CD14-positive monocyte (primary cell): ENCODE measurements around the gene VPS35L. TPM values are rescaled to one million over a fixed set of nuclear protein-coding genes. Genes with fewer than 3 reads are reported as not detected.

Experiments
- DNase-seq, 3 donors: peaks; one replicate each; pipeline ENCODE4 v3.0.0-alpha.2; 2011 to 2022
- H2AFZ ChIP-seq: 2 replicates; pipeline ENCODE4 v1.6.0; 2012; ENCODE audit warnings: mild to moderate bottlenecking, low read depth, low read length, inconsistent platforms; ENCODE audit not compliant: insufficient read depth, poor library complexity, severe bottlenecking
- H3K27ac ChIP-seq, 2 donors: 1 replicate in 1 of 2; 2 replicates in 1 of 2; pipeline ENCODE4 v1.5.1; 2012 to 2013; ENCODE audit warnings: low read length in 2 of 2, control low read depth in 1 of 2, inconsistent platforms in 1 of 2, low read depth in 1 of 2, mild to moderate bottlenecking in 1 of 2
- H3K27me3 ChIP-seq, 2 donors: one replicate each; pipeline versions ENCODE4 v1.6.0 to v1.6.1; 2011 to 2013; ENCODE audit warnings: low read length in 2 of 2; ENCODE audit not compliant: control insufficient read depth in 2 of 2, insufficient read depth in 2 of 2
- H3K36me3 ChIP-seq, 2 donors: replicated peaks in 1 of 2; 1 replicate in 1 of 2; 2 replicates in 1 of 2; pipeline versions ENCODE4 v1.5.1 to v1.6.1; 2012 to 2013; ENCODE audit warnings: low read length in 2 of 2, control low read depth in 1 of 2, inconsistent platforms in 1 of 2, mild to moderate bottlenecking in 1 of 2; ENCODE audit not compliant: insufficient read depth in 2 of 2, control insufficient read depth in 1 of 2
- H3K4me1 ChIP-seq, 2 donors: 1 replicate in 1 of 2; 2 replicates in 1 of 2; pipeline versions ENCODE4 v1.5.1 to v1.6.1; 2012 to 2013; ENCODE audit warnings: low read length in 2 of 2, control low read depth in 1 of 2, inconsistent platforms in 1 of 2, mild to moderate bottlenecking in 1 of 2, moderate library complexity in 1 of 2; ENCODE audit not compliant: insufficient read depth in 2 of 2, control insufficient read depth in 1 of 2
- H3K4me2 ChIP-seq: replicated peaks from 2 replicates; pipeline ENCODE3; 2012; ENCODE audit warnings: low read length, moderate library complexity, mild to moderate bottlenecking; ENCODE audit not compliant: poor library complexity, severe bottlenecking; ENCODE audit errors: extremely low read depth
- H3K4me3 ChIP-seq, 3 experiments: fragments of 200-600 bp in 1 of 3; sonication (generic) in 1 of 3; replicated peaks in 1 of 3; 1 replicate in 2 of 3; 2 replicates in 1 of 3; pipeline ENCODE4 v1.5.1; 2011 to 2013; ENCODE audit warnings: low read length in 3 of 3, mild to moderate bottlenecking in 3 of 3, control low read depth in 2 of 3, low read depth in 2 of 3, inconsistent platforms in 1 of 3, moderate library complexity in 1 of 3
- H3K79me2 ChIP-seq: 2 replicates; pipeline ENCODE4 v1.6.0; 2012; ENCODE audit warnings: mild to moderate bottlenecking, control low read depth, inconsistent platforms, low read length, moderate library complexity; ENCODE audit not compliant: insufficient read depth
- H3K9ac ChIP-seq: 2 replicates; pipeline ENCODE4 v1.6.0; 2017; ENCODE audit warnings: low read length, mild to moderate bottlenecking; ENCODE audit not compliant: insufficient read depth, poor library complexity, severe bottlenecking
- H3K9me3 ChIP-seq, 2 donors: replicated peaks in 1 of 2; 1 replicate in 1 of 2; 2 replicates in 1 of 2; pipeline versions ENCODE4 v1.5.1 to v1.6.1; 2012 to 2013; ENCODE audit warnings: low read length in 2 of 2, control low read depth in 1 of 2; ENCODE audit not compliant: control insufficient read depth in 1 of 2, insufficient read depth in 1 of 2
- H4K20me1 ChIP-seq: 2 replicates; pipeline ENCODE4 v1.6.0; 2012; ENCODE audit warnings: mild to moderate bottlenecking, low read length, control low read depth, moderate library complexity; ENCODE audit not compliant: insufficient read depth
- H3K27ac Mint-ChIP-seq, 7 donors: one replicate each; pipeline ENCODE4 v1.8.0; 2020; ENCODE audit warnings: mild to moderate bottlenecking in 7 of 7, mixed read lengths in 7 of 7, moderate library complexity in 6 of 7, inconsistent platforms in 2 of 7
- H3K27me3 Mint-ChIP-seq, 3 donors: one replicate each; pipeline ENCODE4 v1.8.0; 2021 to 2022; ENCODE audit warnings: low read depth in 3 of 3, mild to moderate bottlenecking in 3 of 3, mixed read lengths in 3 of 3, moderate library complexity in 3 of 3, inconsistent platforms in 1 of 3
- H3K36me3 Mint-ChIP-seq, 2 donors: one replicate each; pipeline ENCODE4 v1.8.0; 2020; ENCODE audit warnings: mixed read lengths in 2 of 2, inconsistent platforms in 1 of 2, mild to moderate bottlenecking in 1 of 2
- H3K4me1 Mint-ChIP-seq: one replicate; pipeline ENCODE4 v1.8.0; 2020; ENCODE audit warnings: mild to moderate bottlenecking, mixed read lengths
- H3K4me3 Mint-ChIP-seq, 2 donors: one replicate each; pipeline ENCODE4 v1.8.0; 2020; ENCODE audit warnings: mild to moderate bottlenecking in 2 of 2, mixed read lengths in 2 of 2, moderate library complexity in 1 of 2
- H3K9me3 Mint-ChIP-seq, 7 donors: one replicate each; pipeline ENCODE4 v1.8.0; 2020 to 2022; ENCODE audit warnings: mixed read lengths in 7 of 7, mild to moderate bottlenecking in 6 of 7, moderate library complexity in 6 of 7, inconsistent platforms in 2 of 7
- WGBS: methylation state at CpG from one replicate; pipeline ENCODE4 v1.1.5; 2013; ENCODE audit warnings: missing lambda C conversion rate; ENCODE audit not compliant: insufficient coverage; 5-methylcytosine and 5-hydroxymethylcytosine counted together
- intact Hi-C, 2 donors: fragments of 100-400 bp; cut with micrococcal nuclease; formaldehyde crosslinking; loops; one replicate each; pipeline versions ENCODE4 v1.15.0 to v1.15.1; 2023
- polyA plus RNA-seq, 3 donors: library from polyadenylated mRNA; depleted of rRNA in 1 of 3; unstranded in 2 of 3; stranded (reverse) in 1 of 3; fragments of 300-500 nt in 2 of 3; fragments of >200 nt in 1 of 3; fragmentation: Illumina TruSeq in 2 of 3; gene quantifications; 1 replicate in 2 of 3; 2 replicates in 1 of 3; pipeline ENCODE4 v1.2.3, GENCODE V29; 2012 to 2021
- TF ChIP-seq, protein P1 (sequence below): fragments of 200-600 bp; IDR thresholded peaks from one replicate; pipeline ENCODE4 v1.8.0; 2022; ENCODE audit warnings: antibody characterized with exemption, mild to moderate bottlenecking

The VPS35L gene
- polyA plus RNA-seq, 3 donors, result 29.7 to 51.4 (median 48.8) TPM

DNA sequence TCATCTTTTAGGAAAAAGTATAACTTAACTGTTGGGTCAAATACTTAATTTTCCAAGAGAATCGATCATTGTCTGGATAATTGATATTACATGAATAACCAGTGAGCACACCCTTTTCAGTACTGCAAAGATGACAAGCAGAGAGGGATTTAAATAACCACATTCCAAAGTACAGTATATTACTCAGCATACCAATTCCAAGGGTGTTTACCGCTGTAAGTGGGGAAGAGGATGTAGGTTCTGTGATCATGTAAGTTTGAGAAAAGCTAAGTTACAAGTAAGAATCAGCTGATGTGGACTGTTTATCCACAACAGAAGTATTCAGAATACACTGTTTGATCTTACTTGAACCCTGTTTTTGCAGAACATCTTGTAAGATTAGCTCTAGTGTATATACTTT is 39.7 kb upstream of the VPS35L start:
- Histone ChIP-seq H2AFZ (no peak overlapping the region), H4K20me1 (peaks cover 8% of the 10 kb centered on the region), H3K27ac (peak overlapping the region in 1 of 2 donors; percentile 9), H3K9me3 (no peaks in the 10 kb centered on the region), H3K4me3 (no peak overlapping the region), H3K4me1 (peaks cover 31 to 61% of the 10 kb centered on the region in 2 donors), H3K27me3 (no peaks in the 10 kb centered on the region), H3K9ac (no peak overlapping the region), H3K4me2 (no peak overlapping the region), H3K36me3 (peaks cover 28 to 29% of the 10 kb centered on the region in 2 donors), H3K79me2 (peaks cover 71% of the 10 kb centered on the region)
- peak overlapping the region in 1 of 7 donors; percentile 50 for H3K27ac Mint-ChIP-seq
- H3K4me1 Mint-ChIP-seq, result peaks cover 51% of the 10 kb centered on the region
- WGBS, result no CpG with 5 or more reads among the region's 2 CpGs
- peaks cover 0 to 5% (median 0%) of the 10 kb centered on the region in 7 donors for H3K9me3 Mint-ChIP-seq
- DNase-seq, result no peak
- H3K4me3 Mint-ChIP-seq, result no peak overlapping the region
- intact Hi-C loops, result no loop called here
- TF ChIP-seq, protein P1, sequence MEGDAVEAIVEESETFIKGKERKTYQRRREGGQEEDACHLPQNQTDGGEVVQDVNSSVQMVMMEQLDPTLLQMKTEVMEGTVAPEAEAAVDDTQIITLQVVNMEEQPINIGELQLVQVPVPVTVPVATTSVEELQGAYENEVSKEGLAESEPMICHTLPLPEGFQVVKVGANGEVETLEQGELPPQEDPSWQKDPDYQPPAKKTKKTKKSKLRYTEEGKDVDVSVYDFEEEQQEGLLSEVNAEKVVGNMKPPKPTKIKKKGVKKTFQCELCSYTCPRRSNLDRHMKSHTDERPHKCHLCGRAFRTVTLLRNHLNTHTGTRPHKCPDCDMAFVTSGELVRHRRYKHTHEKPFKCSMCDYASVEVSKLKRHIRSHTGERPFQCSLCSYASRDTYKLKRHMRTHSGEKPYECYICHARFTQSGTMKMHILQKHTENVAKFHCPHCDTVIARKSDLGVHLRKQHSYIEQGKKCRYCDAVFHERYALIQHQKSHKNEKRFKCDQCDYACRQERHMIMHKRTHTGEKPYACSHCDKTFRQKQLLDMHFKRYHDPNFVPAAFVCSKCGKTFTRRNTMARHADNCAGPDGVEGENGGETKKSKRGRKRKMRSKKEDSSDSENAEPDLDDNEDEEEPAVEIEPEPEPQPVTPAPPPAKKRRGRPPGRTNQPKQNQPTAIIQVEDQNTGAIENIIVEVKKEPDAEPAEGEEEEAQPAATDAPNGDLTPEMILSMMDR, result no peak
- peaks cover 34 to 38% of the 10 kb centered on the region in 2 donors for H3K36me3 Mint-ChIP-seq
- no peaks in the 10 kb centered on the region for H3K27me3 Mint-ChIP-seq

DNA sequence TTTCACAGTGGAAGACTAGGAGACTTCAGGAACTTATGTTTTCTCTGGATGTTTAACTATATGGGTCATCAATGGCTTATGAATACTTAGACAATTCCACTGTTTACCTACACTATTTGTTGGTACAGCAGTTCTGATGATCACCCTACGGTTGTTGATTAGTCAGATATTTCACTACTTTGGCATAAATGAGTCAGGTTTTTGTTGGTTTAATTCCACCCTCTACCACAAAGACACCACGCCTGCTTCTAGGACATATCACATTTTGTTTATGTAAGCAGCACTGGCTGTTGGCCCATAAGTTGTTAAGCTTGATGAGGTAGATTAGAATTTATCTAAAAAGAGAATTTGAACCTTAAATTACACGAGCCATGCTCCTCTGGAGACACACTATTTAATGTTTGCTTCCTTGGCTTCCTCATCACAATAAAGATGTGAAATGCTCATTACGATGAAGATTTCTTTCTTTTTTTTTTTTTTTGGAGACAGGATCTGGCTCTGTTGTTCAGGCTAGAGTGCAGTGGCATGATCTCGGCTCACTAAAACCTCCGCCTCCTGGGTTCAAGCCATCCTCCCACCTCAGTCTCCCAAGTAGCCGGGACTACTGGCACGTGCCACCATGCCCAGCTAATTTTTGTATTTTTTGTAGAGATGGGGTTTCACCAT is 37.9 kb upstream of the VPS35L start:
- no peak overlapping the region for H3K4me2 ChIP-seq
- TF ChIP-seq, protein P1, result no peak
- H3K79me2 ChIP-seq, result peaks cover 76% of the 10 kb centered on the region
- no peaks in the 10 kb centered on the region for H3K9me3 ChIP-seq
- Mint-ChIP-seq H3K27me3 (no peaks in the 10 kb centered on the region), H3K4me3 (no peak overlapping the region), H3K27ac (peak overlapping the region in 1 of 7 donors; percentile 37), H3K36me3 (peaks cover 30 to 34% of the 10 kb centered on the region in 2 donors), H3K9me3 (peaks cover 0 to 5% (median 0%) of the 10 kb centered on the region in 7 donors), H3K4me1 (peaks cover 51% of the 10 kb centered on the region)
- no peak overlapping the region for H3K9ac ChIP-seq
- no peak overlapping the region for H2AFZ ChIP-seq
- WGBS, result no CpG with 5 or more reads among the region's 8 CpGs
- peaks cover 8% of the 10 kb centered on the region for H4K20me1 ChIP-seq
- DNase-seq, result no peak
- H3K4me3 ChIP-seq, result no peak overlapping the region
- H3K36me3 ChIP-seq, result peaks cover 28 to 29% of the 10 kb centered on the region in 2 donors
- H3K4me1 ChIP-seq, result peaks cover 34 to 61% of the 10 kb centered on the region in 2 donors
- H3K27me3 ChIP-seq, result no peaks in the 10 kb centered on the region
- intact Hi-C loops, result no loop called here
- H3K27ac ChIP-seq, result peak overlapping the region in 1 of 2 donors; percentile 34
